Stimulated activated naive CD4-positive, alpha-beta T cell (primary cell): ENCODE results near the gene TMEM121.

Source experiments
- DNase-seq, 6 experiments: peaks; one replicate each; lab custom pipeline; 2025; lab: John Stamatoyannopoulos, UW

TMEM121 gene

GRCh38 chr14:105525861-105526775, at the start of gene TMEM121:
Gene TMEM121 (plus strand): TSS chr14:105526583. CDS start chr14:105528835, 2,252 bp downstream.
- peak in 4 of 6 experiments; percentile 25 to 45 (median 33) for DNase-seq

- no peak for DNase-seq
Measured at GRCh38 chr14:105476831-105477659, 49.3 kb upstream of the TMEM121 start.

GRCh38 chr14:105477660-105478397, 48.6 kb upstream of the TMEM121 start:
- DNase-seq = peak; percentile 64 to 78 (median 71)

- DNase-seq = peak in 5 of 6 experiments; percentile 14 to 62 (median 47)
Measured at GRCh38 chr14:105478398-105479251, 47.8 kb upstream of the TMEM121 start.

GRCh38 chr14:105479431-105480158, 46.8 kb upstream of the TMEM121 start:
- peak in 4 of 6 experiments; percentile 27 to 62 (median 45) for DNase-seq

- no peak for DNase-seq
Measured at GRCh38 chr14:105480199-105480746, 46.1 kb upstream of the TMEM121 start.

GRCh38 chr14:105480807-105481801, 45.3 kb upstream of the TMEM121 start:
- DNase-seq = peak; percentile 82 to 96 (median 89)

- DNase-seq = peak; percentile 90 to 98 (median 97)
Measured at GRCh38 chr14:105481886-105482457, 44.4 kb upstream of the TMEM121 start.

GRCh38 chr14:105482486-105483110, 43.8 kb upstream of the TMEM121 start:
- no peak for DNase-seq

- DNase-seq = peak in 1 of 6 experiments; percentile 35
Measured at GRCh38 chr14:105483300-105484068, 42.9 kb upstream of the TMEM121 start.

GRCh38 chr14:105484069-105484996, 42.0 kb upstream of the TMEM121 start:
- DNase-seq = peak; percentile 41 to 79 (median 69)

- DNase-seq = peak in 1 of 6 experiments; percentile 55
Measured at GRCh38 chr14:105484997-105485393, 41.4 kb upstream of the TMEM121 start.

GRCh38 chr14:105485739-105486162, 40.6 kb upstream of the TMEM121 start:
- DNase-seq = peak; percentile 33 to 58 (median 36)

GRCh38 chr14:105486163-105486973, 40.0 kb upstream of the TMEM121 start, which contains the start of gene CRIP1:
Gene CRIP1 (plus strand): TSS chr14:105486886. CDS start chr14:105487260, 374 bp downstream.
- DNase-seq = peak in 1 of 6 experiments; percentile 31
